HL-60 (cell line): ENCODE data around the gene GABPB1.

Experiments used
- DNase-seq, 2 experiments: peaks; one replicate each; pipeline ENCODE4 v3.0.0-alpha.2; 2010 to 2020; ENCODE audit warnings: low read depth in 1 of 2, low spot score in 1 of 2
- H3K27ac ChIP-seq: fragments of 250-450 bp; sonication (Bioruptor Pico); replicated peaks from 2 replicates; pipeline ENCODE4 v1.5.1; 2020; ENCODE audit warnings: mild to moderate bottlenecking, moderate library complexity
- H3K27me3 ChIP-seq: fragments of 250-450 bp; sonication (Bioruptor Pico); 2 replicates; pipeline ENCODE4 v1.5.1; 2021; ENCODE audit warnings: mild to moderate bottlenecking, moderate library complexity; ENCODE audit not compliant: insufficient read depth, poor library complexity, severe bottlenecking
- H3K4me3 ChIP-seq: replicated peaks from 2 replicates; pipeline ENCODE4 v1.5.1; 2011; ENCODE audit warnings: mild to moderate bottlenecking, control low read depth, low read length; ENCODE audit not compliant: insufficient read depth
- CTCF ChIP-seq: IDR thresholded peaks from one replicate; pipeline ENCODE4 v1.5.1; 2011; ENCODE audit warnings: low read length, control low read depth, inconsistent platforms; ENCODE audit not compliant: insufficient read depth
- GABPA ChIP-seq: IDR thresholded peaks from 2 replicates; pipeline ENCODE4 v1.6.1; 2012; ENCODE audit warnings: low read depth
- POLR2AphosphoS5 ChIP-seq: IDR thresholded peaks from 2 replicates; pipeline ENCODE4 v1.6.1; 2012; ENCODE audit warnings: low read depth
- SPI1 ChIP-seq: IDR thresholded peaks from 2 replicates; pipeline ENCODE4 v1.6.1; 2012; ENCODE audit warnings: low read depth, mild to moderate bottlenecking, borderline replicate concordance
- TF ChIP-seq, protein P1 (sequence below): IDR thresholded peaks from 2 replicates; pipeline ENCODE4 v1.6.1; 2012; ENCODE audit warnings: low read depth; ENCODE audit not compliant: insufficient replicate concordance

GABPB1 gene

DNA sequence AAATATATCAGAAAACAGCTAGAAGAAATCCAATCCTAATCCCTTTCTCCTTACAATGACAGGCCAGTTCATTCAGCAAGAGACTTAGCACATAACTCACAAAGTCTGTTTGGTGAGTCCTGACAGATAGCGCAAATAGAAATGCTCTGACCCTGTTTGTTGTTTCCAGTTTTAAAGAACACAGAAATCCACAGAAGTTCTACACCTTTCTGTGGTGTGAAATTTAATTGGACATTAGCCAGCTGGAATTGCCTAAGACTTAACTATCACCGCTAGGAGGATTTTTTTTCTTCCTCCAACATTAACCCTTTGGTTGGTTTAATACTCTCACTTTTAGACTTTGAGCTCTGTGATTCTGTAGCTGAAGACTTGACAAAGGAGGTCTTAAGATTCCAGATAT lies 120.2 kb downstream of the GABPB1 start:
- Histone ChIP-seq H3K4me3 (no peak overlapping the region), H3K27ac (no peak overlapping the region), H3K27me3 (no peaks in the 10 kb centered on the region)
- TF ChIP-seq SPI1 (no peak), CTCF (no peak), POLR2AphosphoS5 (no peak), GABPA (no peak)
- TF ChIP-seq, protein P1, sequence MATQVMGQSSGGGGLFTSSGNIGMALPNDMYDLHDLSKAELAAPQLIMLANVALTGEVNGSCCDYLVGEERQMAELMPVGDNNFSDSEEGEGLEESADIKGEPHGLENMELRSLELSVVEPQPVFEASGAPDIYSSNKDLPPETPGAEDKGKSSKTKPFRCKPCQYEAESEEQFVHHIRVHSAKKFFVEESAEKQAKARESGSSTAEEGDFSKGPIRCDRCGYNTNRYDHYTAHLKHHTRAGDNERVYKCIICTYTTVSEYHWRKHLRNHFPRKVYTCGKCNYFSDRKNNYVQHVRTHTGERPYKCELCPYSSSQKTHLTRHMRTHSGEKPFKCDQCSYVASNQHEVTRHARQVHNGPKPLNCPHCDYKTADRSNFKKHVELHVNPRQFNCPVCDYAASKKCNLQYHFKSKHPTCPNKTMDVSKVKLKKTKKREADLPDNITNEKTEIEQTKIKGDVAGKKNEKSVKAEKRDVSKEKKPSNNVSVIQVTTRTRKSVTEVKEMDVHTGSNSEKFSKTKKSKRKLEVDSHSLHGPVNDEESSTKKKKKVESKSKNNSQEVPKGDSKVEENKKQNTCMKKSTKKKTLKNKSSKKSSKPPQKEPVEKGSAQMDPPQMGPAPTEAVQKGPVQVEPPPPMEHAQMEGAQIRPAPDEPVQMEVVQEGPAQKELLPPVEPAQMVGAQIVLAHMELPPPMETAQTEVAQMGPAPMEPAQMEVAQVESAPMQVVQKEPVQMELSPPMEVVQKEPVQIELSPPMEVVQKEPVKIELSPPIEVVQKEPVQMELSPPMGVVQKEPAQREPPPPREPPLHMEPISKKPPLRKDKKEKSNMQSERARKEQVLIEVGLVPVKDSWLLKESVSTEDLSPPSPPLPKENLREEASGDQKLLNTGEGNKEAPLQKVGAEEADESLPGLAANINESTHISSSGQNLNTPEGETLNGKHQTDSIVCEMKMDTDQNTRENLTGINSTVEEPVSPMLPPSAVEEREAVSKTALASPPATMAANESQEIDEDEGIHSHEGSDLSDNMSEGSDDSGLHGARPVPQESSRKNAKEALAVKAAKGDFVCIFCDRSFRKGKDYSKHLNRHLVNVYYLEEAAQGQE: no peak
- DNase-seq: peak in 1 of 2 experiments; percentile 28

DNA sequence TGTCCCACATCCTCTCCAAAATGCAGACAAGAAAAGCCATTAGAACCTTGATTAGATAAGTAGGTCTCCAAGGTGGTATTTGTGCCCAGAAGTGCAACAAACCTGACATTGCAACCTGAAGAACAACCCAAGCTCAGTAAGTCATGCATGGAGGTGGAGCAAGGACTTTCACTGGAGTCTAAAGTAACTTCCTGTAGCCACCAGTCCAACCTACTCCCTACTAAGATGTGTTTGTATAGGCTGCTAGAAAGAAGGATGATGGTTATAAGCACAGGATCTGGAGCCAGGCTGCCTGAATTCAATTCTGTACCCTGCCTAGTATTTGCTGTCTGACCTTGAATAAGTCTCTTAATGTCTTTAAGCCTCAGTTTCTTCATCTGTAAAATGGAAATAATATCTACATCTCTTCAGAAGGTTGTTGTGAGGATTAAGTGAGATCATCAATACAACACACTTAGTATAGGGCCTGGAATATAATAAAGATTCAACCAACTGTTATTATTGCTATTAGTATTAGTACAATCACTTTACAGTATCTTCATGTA lies 121.7 kb downstream of the GABPB1 start:
- Histone ChIP-seq H3K4me3 (no peak overlapping the region), H3K27me3 (no peaks in the 10 kb centered on the region), H3K27ac (no peak overlapping the region)
- DNase-seq: no peak
- TF ChIP-seq GABPA (no peak), POLR2AphosphoS5 (no peak), SPI1 (no peak)
- TF ChIP-seq, protein P1: no peak

- Histone ChIP-seq H3K4me3 (no peak overlapping the region), H3K27ac (no peak overlapping the region), H3K27me3 (no peaks in the 10 kb centered on the region)
- DNase-seq: no peak
- TF ChIP-seq, protein P1: no peak
Observed at GRCh38 chr15:50232791-50233190, 122.2 kb downstream of the GABPB1 start.

DNA sequence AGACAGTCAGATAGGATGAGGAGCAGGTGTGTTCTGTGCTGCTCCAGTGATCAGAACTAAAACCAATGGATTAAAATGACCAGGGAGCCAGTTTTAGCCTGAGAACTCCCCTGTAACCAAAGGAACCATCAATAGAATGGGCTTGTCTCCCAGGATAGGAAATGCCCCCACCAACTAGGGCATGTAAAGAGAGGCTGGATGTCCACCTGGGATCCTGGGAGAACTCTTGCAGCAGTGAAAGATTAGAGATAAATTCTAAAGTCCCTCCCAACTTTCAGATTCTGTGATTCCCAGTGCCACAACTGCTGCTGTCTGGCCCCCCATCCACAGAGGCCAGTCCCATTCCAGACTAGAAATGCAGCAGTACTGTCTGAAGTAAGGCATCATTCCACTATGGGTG lies 123.2 kb downstream of the GABPB1 start:
- DNase-seq: no peak
- Histone ChIP-seq H3K27ac (no peak overlapping the region), H3K27me3 (no peaks in the 10 kb centered on the region), H3K4me3 (no peak overlapping the region)
- TF ChIP-seq, protein P1: no peak
- TF ChIP-seq SPI1 (no peak), POLR2AphosphoS5 (no peak), GABPA (no peak), CTCF (no peak)
